Measurements from ENCODE around the gene LILRA2.
"Not testable (repeated sequence)": the region's sequence is repeated elsewhere in the genome, so short reads cannot be mapped to it uniquely, and the experiment has no call there.

GRCh38 chr19:54624934-54625730 is 51.5 kb downstream of the LILRA2 start:
- not testable (repeated sequence) for TF ChIP-seq CTCF (IDR thresholded peaks at IDR 0.05; ENCODE audit: poor library complexity, severe bottlenecking); REST (IDR thresholded peaks at IDR 0.05; ENCODE audit: borderline replicate concordance); POLR2AphosphoS5 (IDR thresholded peaks at IDR 0.05); EP300 (conservative IDR thresholded peaks at IDR 0.05; ENCODE audit: poor library complexity, severe bottlenecking); EZH2 (IDR thresholded peaks at IDR 0.05; ENCODE audit: borderline replicate concordance, insufficient read depth, low read length, poor library complexity, severe bottlenecking); MXI1 (conservative IDR thresholded peaks at IDR 0.05; ENCODE audit: poor library complexity, severe bottlenecking); RAD21 (conservative IDR thresholded peaks at IDR 0.05)
